ENCODE measurements around the gene MFNG.

DNA sequence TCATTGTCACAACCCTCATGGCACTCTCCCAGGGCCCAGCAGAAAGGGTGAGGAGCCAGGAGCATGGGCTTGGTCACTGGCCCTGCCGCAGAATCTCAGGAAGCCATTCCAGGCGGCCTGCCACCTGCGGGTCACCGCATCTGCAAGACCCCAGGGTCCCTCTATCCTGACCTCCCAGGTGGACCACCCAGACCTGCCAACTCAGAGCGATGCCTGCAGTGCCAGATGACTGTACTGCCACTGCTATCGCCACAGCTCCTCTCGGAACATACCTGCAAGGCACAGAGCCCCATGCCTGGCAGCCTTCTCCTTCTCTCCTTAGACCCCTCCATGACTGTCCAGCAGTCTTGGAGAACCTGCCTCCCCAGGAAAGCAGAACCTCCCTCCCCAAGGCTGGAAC is 32.5 kb downstream of the MFNG start:
- TF ChIP-seq, protein P1, sequence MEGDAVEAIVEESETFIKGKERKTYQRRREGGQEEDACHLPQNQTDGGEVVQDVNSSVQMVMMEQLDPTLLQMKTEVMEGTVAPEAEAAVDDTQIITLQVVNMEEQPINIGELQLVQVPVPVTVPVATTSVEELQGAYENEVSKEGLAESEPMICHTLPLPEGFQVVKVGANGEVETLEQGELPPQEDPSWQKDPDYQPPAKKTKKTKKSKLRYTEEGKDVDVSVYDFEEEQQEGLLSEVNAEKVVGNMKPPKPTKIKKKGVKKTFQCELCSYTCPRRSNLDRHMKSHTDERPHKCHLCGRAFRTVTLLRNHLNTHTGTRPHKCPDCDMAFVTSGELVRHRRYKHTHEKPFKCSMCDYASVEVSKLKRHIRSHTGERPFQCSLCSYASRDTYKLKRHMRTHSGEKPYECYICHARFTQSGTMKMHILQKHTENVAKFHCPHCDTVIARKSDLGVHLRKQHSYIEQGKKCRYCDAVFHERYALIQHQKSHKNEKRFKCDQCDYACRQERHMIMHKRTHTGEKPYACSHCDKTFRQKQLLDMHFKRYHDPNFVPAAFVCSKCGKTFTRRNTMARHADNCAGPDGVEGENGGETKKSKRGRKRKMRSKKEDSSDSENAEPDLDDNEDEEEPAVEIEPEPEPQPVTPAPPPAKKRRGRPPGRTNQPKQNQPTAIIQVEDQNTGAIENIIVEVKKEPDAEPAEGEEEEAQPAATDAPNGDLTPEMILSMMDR (IDR thresholded peaks at IDR 0.05), result no peak
- TF ChIP-seq EZH2 (IDR thresholded peaks at IDR 0.05; ENCODE audit: borderline replicate concordance, insufficient read depth, low read depth, low read length, poor library complexity, severe bottlenecking), result no peak

Data from B cell (primary cell).